Fibroblast of upper back skin (primary cell): Measurements from ENCODE around the gene CDCA8.

Experiments used
- DNase-seq: peaks from one replicate; pipeline ENCODE4 v3.0.0-alpha.2; 2013

Gene CDCA8

GRCh38 chr1:37692078-37692833 lies at the start of gene CDCA8:
Gene CDCA8 (plus strand): TSS chr1:37692516. CDS start chr1:37692691, 175 bp downstream.
- DNase-seq, result peak; percentile 97

DNA sequence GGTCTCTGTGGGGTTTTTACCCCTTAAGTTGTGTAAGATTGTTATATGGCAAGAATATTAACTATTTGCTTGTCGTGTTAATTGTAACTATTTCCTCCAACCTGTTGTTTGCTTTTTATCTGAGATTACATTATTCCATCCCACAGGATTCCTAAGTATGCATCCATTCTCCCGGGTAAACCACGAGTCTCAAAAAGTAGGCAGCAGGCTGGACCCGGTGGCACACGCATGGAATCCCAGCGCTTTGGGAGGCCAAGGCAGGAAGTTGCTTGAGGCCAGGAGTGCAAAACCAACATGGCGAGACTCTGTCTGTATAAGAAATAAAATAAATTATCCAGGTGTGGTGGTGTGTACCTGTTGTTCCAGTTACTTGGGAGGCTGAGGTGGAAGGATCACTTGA lies 45.0 kb upstream of the CDCA8 start:
- DNase-seq, result no peak

DNA sequence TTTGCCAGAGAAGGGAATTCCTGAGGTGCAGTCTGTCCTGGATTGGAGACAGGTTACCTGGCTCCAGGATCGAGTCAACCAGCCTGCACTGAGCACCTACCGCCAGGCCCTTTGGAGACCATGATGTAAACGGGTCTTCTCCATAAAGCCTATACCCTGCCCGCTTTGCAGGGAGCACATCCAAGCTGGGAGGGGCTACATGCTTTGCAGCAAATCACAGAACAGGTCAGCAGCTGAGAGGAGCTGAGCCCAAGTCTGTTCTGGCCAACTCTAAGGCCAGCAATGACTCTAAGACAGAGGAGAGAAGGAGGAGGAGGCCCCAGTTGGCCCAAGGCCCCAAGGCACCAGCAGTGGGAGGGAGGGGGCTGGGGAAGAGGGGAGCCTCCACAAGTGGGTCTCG lies 42.1 kb upstream of the CDCA8 start:
- no peak for DNase-seq

GRCh38 chr1:37650721-37651120 lies 41.6 kb upstream of the CDCA8 start:
- no peak for DNase-seq

DNA sequence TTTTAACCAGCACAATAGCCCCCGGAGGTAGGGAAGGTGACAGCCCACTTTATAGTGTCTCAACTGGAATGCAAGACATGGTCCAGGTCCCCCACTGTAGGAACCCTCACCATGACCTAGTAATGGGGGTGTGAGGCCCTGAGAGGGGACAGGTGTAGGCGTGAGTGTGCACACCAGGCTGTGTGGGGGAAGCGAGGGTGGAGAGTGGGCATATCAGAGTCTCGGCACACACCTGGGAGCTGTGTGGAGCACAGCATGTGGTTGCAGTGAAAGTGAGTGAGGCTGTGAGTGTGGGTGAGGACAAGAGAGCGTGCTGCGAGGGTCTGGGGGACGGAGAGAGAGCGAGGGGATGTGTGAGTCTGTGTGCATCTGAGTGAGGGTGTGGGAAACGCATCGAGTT lies 40.5 kb upstream of the CDCA8 start:
- DNase-seq, result no peak

GRCh38 chr1:37652976-37653375 lies 39.3 kb upstream of the CDCA8 start:
- no peak for DNase-seq

DNA sequence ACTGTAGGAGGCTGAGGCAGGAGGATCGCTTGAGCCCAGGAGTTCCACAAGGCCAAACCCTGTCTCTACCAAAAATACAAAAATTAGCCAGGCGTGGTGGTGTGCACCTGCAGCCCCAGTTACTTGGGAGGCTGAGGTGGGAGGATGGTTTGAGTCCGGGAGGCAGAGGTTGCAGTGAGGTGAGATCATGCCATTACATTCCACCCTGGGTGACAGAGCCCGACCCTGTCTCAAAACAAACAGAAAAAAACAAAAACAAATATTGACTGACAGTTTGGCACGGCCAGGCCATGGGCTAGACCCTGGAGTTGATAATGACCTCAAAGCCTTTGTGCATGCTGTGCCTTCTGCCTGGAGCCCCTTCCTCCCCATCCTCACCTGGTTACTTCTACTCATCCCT lies 38.4 kb upstream of the CDCA8 start:
- DNase-seq, result no peak

DNA sequence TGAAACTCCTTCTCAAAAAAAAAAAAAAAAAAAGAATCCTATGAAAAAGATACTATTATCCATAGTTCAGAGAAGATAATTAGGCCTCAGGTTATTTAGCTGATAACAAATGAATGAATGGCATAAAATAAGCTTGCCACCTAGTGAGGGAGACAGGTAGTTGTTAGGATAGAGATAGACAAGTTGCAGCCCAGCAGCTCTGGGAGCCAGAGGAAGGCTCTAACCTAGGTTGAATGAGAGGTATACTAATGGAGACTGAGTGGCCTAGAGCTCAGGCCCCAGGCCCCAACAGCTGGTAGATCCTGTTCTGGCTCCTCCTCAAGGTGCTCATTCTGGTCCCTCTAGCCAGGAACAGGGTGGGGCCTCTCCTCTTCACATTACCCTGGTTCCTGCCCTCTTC lies 37.0 kb upstream of the CDCA8 start:
- DNase-seq, result no peak

DNA sequence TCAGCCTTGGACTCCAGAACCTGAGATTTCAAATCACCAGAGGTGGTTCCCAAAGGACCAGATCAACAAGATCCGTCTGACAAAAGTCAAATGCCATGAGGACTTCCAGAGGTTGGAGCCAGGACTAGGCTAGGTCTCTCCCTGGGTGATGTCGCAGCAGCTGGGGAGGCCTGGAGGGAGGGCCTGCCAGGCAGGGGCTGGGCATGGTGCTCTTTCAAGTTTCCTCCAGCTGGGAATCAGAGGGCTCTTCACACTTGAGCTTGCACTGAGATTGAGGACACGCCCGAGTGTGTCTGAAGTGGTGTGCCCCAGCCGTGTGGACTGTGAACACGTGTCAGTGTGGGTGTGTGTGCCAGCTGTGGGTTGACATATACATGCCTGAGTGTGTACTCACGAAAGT lies 36.3 kb upstream of the CDCA8 start:
- DNase-seq, result no peak

- DNase-seq, result no peak
These were observed 35.4 kb upstream of the CDCA8 start for GRCh38 chr1:37656881-37657280.

- no peak for DNase-seq
These were observed 34.5 kb upstream of the CDCA8 start for GRCh38 chr1:37657620-37658412.

GRCh38 chr1:37658486-37658885 lies 33.8 kb upstream of the CDCA8 start:
- no peak for DNase-seq

DNA sequence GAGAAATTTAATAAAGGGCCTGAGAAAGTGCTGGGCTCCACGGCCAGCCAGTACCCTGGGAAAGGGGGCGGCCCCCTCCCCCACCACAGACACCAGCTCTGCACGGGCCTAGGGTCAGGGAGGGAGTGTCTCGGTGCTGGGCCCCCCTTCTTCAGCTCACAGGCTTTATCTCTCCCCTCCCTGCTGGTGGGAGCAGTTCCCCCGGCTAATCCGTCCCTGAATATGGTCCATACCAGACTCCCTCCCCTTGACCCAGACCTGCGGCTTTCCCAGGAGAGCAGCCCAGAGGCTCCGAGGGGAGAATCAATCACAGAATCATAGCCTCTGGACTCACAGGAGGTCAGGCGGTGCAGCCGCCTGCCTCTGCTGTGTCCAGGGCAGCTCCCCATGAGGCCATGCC lies 31.7 kb upstream of the CDCA8 start:
- DNase-seq, result no peak

DNA sequence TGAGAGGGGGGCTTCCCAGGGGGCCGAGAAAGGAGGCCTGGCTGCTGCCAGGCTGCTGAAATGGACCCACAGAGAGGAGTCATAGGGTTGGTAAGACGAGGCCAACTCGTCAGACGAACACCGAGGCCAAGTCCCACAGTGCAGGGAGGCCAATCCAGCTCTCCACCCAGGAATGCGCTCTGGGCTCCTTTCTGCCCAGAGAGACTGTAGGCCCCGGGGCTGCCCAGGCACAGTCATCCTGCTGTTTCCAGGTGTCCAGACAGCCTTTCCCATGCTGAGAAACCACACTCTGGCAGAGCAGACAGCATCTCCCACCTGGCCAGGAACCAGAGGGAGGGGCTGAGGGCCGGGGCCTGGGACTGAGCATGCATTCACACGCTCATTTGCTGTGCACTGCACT lies 30.9 kb upstream of the CDCA8 start:
- no peak for DNase-seq

GRCh38 chr1:37662031-37662755 lies 30.1 kb upstream of the CDCA8 start:
- no peak for DNase-seq

GRCh38 chr1:37663426-37664000 lies 28.8 kb upstream of the CDCA8 start:
- no peak for DNase-seq

- DNase-seq, result no peak
These were observed 26.0 kb upstream of the CDCA8 start for GRCh38 chr1:37666241-37666867.

GRCh38 chr1:37667023-37667671 lies 25.2 kb upstream of the CDCA8 start:
- no peak for DNase-seq

DNA sequence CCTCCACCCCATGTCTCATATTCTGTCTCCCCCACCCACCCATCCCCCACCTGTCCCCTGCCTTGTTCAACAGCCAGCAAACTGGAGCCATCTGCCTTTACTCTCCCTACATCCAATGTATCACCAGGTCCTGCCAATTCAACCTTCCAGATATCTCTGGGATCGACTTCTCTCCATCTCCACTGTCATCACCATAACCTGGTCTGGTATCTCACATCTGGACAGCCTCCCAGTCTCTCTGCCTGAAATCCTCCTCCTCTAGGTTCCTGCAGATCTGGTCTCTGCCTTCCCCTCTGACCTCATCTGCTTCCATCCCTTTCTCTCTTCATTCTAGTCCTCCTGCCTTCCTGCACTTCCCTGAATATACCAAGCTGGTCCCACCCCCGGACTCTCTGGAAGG lies 22.2 kb upstream of the CDCA8 start:
- no peak for DNase-seq

- DNase-seq, result no peak
These were observed 21.1 kb upstream of the CDCA8 start for GRCh38 chr1:37671261-37671660.

GRCh38 chr1:37672136-37672870 lies 20.0 kb upstream of the CDCA8 start:
- DNase-seq, result no peak

DNA sequence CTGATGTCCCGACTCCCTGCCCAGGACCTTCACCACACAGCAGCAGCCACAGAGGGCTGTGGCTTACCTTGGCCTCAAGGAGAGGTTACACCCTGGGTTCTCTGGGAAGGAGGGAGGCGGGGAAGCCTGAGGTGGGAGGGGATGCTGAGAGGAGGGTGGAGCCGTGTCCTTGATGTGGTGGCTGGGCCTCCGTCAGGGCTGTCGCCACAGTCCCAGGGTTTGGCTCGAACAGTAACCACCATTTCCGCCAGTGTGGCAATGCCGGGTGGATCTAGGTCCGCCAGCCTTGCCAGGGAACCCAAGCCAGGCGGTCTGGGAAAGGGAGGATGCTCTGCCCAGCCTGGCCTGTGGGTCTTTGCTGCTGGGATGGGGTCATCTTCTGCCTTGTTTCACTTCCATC lies 18.4 kb upstream of the CDCA8 start:
- DNase-seq, result no peak
